Measurements from ENCODE around the gene SEPTIN1. TPM values are rescaled to one million over a fixed set of nuclear protein-coding genes. Genes with fewer than 3 reads are reported as not detected.

The SEPTIN1 gene
- total RNA-seq, 4 donors from 2014 or later, result 2.8 to 9.8 (median 4.8) TPM

GRCh38 chr16:30381291-30382041 is 895 bp downstream of the SEPTIN1 start:
- intact Hi-C loops (cut with DNase I; ENCODE audit: low total_unique reads), result no loop called here
- no peak for DNase-seq
- Histone ChIP-seq H3K9me3 (no peaks in the 10 kb centered on the region), H3K36me3 (no peaks in the 10 kb centered on the region), H3K4me3 (peak overlapping the region in 1 of 4 donors; percentile 24), H3K4me1 (peaks cover 10 to 19% (median 16%) of the 10 kb centered on the region in 4 donors), H3K27me3 (no peaks in the 10 kb centered on the region), H3K27ac (peak overlapping the region; percentile 29 to 60 (median 51))
- in situ Hi-C loops (cut with MboI; ENCODE audit: low pct_ligation_motif_present in 1 of 4, low pct_unique_long_range_greater_than_20kb in 1 of 4, low sequenced_read_pairs in 3 of 4), result no loop called here
- TF ChIP-seq EP300 (IDR thresholded peaks at IDR 0.05; ENCODE audit: low read depth) (no peak), POLR2AphosphoS5 (IDR thresholded peaks at IDR 0.05) (no peak), POLR2A (IDR thresholded peaks at IDR 0.05) (no peak)
- TF ChIP-seq, protein P1, sequence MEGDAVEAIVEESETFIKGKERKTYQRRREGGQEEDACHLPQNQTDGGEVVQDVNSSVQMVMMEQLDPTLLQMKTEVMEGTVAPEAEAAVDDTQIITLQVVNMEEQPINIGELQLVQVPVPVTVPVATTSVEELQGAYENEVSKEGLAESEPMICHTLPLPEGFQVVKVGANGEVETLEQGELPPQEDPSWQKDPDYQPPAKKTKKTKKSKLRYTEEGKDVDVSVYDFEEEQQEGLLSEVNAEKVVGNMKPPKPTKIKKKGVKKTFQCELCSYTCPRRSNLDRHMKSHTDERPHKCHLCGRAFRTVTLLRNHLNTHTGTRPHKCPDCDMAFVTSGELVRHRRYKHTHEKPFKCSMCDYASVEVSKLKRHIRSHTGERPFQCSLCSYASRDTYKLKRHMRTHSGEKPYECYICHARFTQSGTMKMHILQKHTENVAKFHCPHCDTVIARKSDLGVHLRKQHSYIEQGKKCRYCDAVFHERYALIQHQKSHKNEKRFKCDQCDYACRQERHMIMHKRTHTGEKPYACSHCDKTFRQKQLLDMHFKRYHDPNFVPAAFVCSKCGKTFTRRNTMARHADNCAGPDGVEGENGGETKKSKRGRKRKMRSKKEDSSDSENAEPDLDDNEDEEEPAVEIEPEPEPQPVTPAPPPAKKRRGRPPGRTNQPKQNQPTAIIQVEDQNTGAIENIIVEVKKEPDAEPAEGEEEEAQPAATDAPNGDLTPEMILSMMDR (IDR thresholded peaks at IDR 0.05), result no peak
- 81% methylated on average over 13 of the region's 13 CpGs; no CpG with 5 or more reads in 1 of the 2 donors for WGBS, 2 donors (ENCODE audit: low coverage in 1 of 2)

DNA sequence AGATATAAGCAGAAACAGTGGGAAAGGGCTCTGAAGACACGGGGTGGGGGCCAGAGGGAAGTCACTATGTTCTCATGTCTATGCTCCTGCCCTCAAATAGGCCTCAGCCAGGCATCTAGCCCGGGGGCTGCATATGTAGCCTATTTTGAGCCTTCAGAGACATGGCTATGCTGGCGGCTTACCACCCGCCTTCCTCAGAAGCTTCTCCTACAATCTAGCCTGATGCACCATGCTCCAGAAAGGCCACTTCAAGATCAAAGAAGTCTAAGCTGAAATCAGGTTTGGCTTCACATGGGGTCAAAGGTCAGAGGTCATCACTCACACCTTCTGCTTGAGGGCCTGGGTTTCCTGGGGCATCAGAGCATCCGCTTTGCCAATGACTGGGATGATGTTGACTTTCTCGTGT is 1.6 kb downstream of the SEPTIN1 start:
- peak overlapping the region in 1 of 4 donors; percentile 17 for H3K27ac ChIP-seq
- H3K36me3 ChIP-seq, result no peaks in the 10 kb centered on the region
- WGBS, 2 donors (ENCODE audit: low coverage in 1 of 2), result 75% methylated on average over 6 of the region's 6 CpGs; no CpG with 5 or more reads in 1 of the 2 donors
- DNase-seq, result no peak
- no peaks in the 10 kb centered on the region for H3K9me3 ChIP-seq
- H3K4me1 ChIP-seq, result peaks cover 10 to 20% (median 16%) of the 10 kb centered on the region in 4 donors
- intact Hi-C loops (cut with DNase I; ENCODE audit: low total_unique reads), result no loop called here
- no peak overlapping the region for H3K4me3 ChIP-seq
- in situ Hi-C loops (cut with MboI; ENCODE audit: low pct_ligation_motif_present in 1 of 4, low pct_unique_long_range_greater_than_20kb in 1 of 4, low sequenced_read_pairs in 3 of 4), result no loop called here
- no peaks in the 10 kb centered on the region for H3K27me3 ChIP-seq
- TF ChIP-seq EP300 (IDR thresholded peaks at IDR 0.05; ENCODE audit: low read depth), result no peak
- no peak for TF ChIP-seq POLR2A (IDR thresholded peaks at IDR 0.05)
- TF ChIP-seq, protein P1 (IDR thresholded peaks at IDR 0.05), result no peak
- no peak for TF ChIP-seq POLR2AphosphoS5 (IDR thresholded peaks at IDR 0.05)

GRCh38 chr16:30380072-30380802 is 2.1 kb downstream of the SEPTIN1 start:
- no peak for DNase-seq
- H3K9me3 ChIP-seq, result no peaks in the 10 kb centered on the region
- in situ Hi-C loops (cut with MboI; ENCODE audit: low pct_ligation_motif_present in 1 of 4, low pct_unique_long_range_greater_than_20kb in 1 of 4, low sequenced_read_pairs in 3 of 4) (no loop called here), intact Hi-C loops (cut with DNase I; ENCODE audit: low total_unique reads) (no loop called here)
- no peaks in the 10 kb centered on the region for H3K36me3 ChIP-seq
- H3K27ac ChIP-seq, result no peak overlapping the region
- no peak overlapping the region for H3K4me3 ChIP-seq
- WGBS, 2 donors (ENCODE audit: low coverage in 1 of 2), result 80 to 87% methylated on average over 2 to 4 of the region's 4 CpGs
- peaks cover 10 to 20% (median 16%) of the 10 kb centered on the region in 4 donors for H3K4me1 ChIP-seq
- TF ChIP-seq EP300 (IDR thresholded peaks at IDR 0.05; ENCODE audit: low read depth) (no peak), POLR2AphosphoS5 (IDR thresholded peaks at IDR 0.05) (no peak), POLR2A (IDR thresholded peaks at IDR 0.05) (no peak)
- TF ChIP-seq, protein P1 (IDR thresholded peaks at IDR 0.05), result no peak
- H3K27me3 ChIP-seq, result no peaks in the 10 kb centered on the region

GRCh38 chr16:30379158-30379783 is 3.1 kb downstream of the SEPTIN1 start:
- H3K36me3 ChIP-seq, result no peaks in the 10 kb centered on the region
- peak overlapping the region; percentile 32 to 66 (median 50) for H3K4me3 ChIP-seq

More at GRCh38 chr16:30379158-30379783, 3.1 kb downstream of the SEPTIN1 start:
- H3K4me1 ChIP-seq, result peaks cover 10 to 20% (median 16%) of the 10 kb centered on the region in 4 donors
- TF ChIP-seq, protein P1 (IDR thresholded peaks at IDR 0.05), result peak in 1 of 5 experiments; percentile 15
- no peak for TF ChIP-seq POLR2A (IDR thresholded peaks at IDR 0.05)
- no peak for TF ChIP-seq EP300 (IDR thresholded peaks at IDR 0.05; ENCODE audit: low read depth)
- no peak for TF ChIP-seq POLR2AphosphoS5 (IDR thresholded peaks at IDR 0.05)
- H3K27me3 ChIP-seq, result no peaks in the 10 kb centered on the region
- no peaks in the 10 kb centered on the region for H3K9me3 ChIP-seq
- peak overlapping the region; percentile 96 to 100 (median 100) for H3K27ac ChIP-seq
- intact Hi-C loops (cut with DNase I; ENCODE audit: low total_unique reads) (no loop called here), in situ Hi-C loops (cut with MboI; ENCODE audit: low pct_ligation_motif_present in 1 of 4, low pct_unique_long_range_greater_than_20kb in 1 of 4, low sequenced_read_pairs in 3 of 4) (no loop called here)
- WGBS, 2 donors (ENCODE audit: low coverage in 1 of 2), result 32 to 64% methylated on average over 2 to 27 of the region's 27 CpGs
- DNase-seq, result no peak

All from transverse colon (tissue), 4 donors.